DOHH2 (cell line): Measurements from ENCODE around the gene DACT3.
"Not testable (repeated sequence)": the region's sequence is repeated elsewhere in the genome, so short reads cannot be mapped to it uniquely, and the experiment has no call there.

Source experiments
- H3F3A ChIP-seq: fragments of 200-600 bp; sonication (generic), shearing (Covaris generic); 2 replicates; pipeline ENCODE4 v1.6.0; 2016; ENCODE audit warnings: antibody characterized with exemption, mild to moderate bottlenecking; ENCODE audit not compliant: control insufficient read depth, insufficient read depth
- H3K27ac ChIP-seq: fragments of 200-600 bp; sonication (generic); 2 replicates; pipeline ENCODE4 v1.5.1; 2014; ENCODE audit warnings: low read depth, mild to moderate bottlenecking, low read length, moderate library complexity
- H3K27me3 ChIP-seq: fragments of 200-600 bp; sonication (generic); 2 replicates; pipeline ENCODE4 v1.6.1; 2014; ENCODE audit warnings: mild to moderate bottlenecking, low read length, mixed read lengths; ENCODE audit not compliant: control insufficient read depth
- H3K36me3 ChIP-seq: fragments of 200-600 bp; sonication (generic); 2 replicates; pipeline ENCODE4 v1.6.1; 2014; ENCODE audit warnings: mild to moderate bottlenecking, low read length, moderate library complexity, mixed read lengths; ENCODE audit not compliant: control insufficient read depth
- H3K4me1 ChIP-seq: fragments of 200-600 bp; sonication (generic); 2 replicates; pipeline ENCODE4 v1.6.1; 2014; ENCODE audit warnings: mild to moderate bottlenecking, low read length, mixed read lengths; ENCODE audit not compliant: control insufficient read depth
- H3K4me2 ChIP-seq: fragments of 200-600 bp; sonication (generic); 2 replicates; pipeline ENCODE4 v1.6.0; 2014; ENCODE audit warnings: mild to moderate bottlenecking, low read length, moderate library complexity
- H3K4me3 ChIP-seq: fragments of 200-600 bp; sonication (generic); 2 replicates; pipeline ENCODE4 v1.5.1; 2014; ENCODE audit warnings: mild to moderate bottlenecking, low read length, mixed read lengths
- H3K79me2 ChIP-seq: fragments of 200-600 bp; sonication (generic); 2 replicates; pipeline ENCODE4 v1.6.1; 2014; ENCODE audit warnings: mild to moderate bottlenecking, low read length, mixed read lengths; ENCODE audit not compliant: control insufficient read depth
- H3K9me2 ChIP-seq: fragments of 200-600 bp; sonication (generic); replicated peaks from 2 replicates; pipeline ENCODE4 v1.6.1; 2014; ENCODE audit warnings: mild to moderate bottlenecking, low read length, mixed read lengths; ENCODE audit not compliant: control insufficient read depth
- H3K9me3 ChIP-seq: fragments of 200-600 bp; sonication (generic); 2 replicates; pipeline ENCODE4 v1.6.1; 2014; ENCODE audit warnings: antibody characterized with exemption, low read length, mixed read lengths; ENCODE audit not compliant: control insufficient read depth, insufficient read depth
- H4K20me1 ChIP-seq: fragments of 200-600 bp; sonication (generic); 2 replicates; pipeline ENCODE4 v1.6.0; 2014; ENCODE audit warnings: low read depth, mild to moderate bottlenecking, antibody characterized with exemption, low read length, moderate library complexity; ENCODE audit not compliant: control insufficient read depth, insufficient read depth
- EZH2phosphoT487 ChIP-seq: fragments of 200-600 bp; sonication (generic); IDR thresholded peaks from 2 replicates; pipeline ENCODE4 v1.6.1; 2017; ENCODE audit warnings: borderline replicate concordance, mild to moderate bottlenecking, antibody characterized with exemption, low read length, moderate library complexity, mixed read lengths
- TF ChIP-seq, protein P1 (sequence below): fragments of 200-600 bp; sonication (generic); IDR thresholded peaks from one replicate; pipeline ENCODE4 v1.5.1; 2014; ENCODE audit warnings: antibody characterized with exemption, mild to moderate bottlenecking, low read depth, low read length; ENCODE audit not compliant: poor library complexity, severe bottlenecking

DACT3 gene

DNA sequence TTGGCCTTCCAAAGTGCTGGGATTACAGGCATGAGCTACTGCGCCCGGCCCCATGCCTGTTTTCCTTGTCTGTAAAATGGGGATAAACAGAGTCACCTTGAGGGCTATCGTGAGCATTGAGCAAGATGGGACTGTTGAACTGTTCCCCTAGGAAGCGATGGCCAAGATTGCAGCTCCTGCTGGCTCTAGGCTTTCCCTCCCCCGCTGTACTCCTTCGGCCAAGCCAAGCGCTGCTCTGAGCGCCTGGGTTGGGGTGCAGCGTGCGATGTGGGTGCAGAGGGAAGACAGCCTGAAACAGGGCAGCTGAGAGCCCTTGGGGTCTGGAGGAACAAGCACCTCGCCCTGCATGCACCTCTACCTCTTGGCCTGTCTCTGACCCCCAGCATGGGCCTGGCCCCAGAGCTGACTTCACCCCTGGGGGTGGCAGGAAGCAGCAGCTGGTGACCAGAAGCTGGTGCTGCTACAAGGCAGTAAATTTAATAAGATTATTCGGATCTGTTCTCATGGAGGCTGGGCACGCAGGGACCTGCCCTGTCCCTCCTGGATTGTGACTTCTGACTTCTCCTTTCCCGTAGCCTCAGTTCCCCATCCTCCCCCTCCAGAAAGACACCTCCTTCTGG lies 30.3 kb downstream of the DACT3 start:
- no peaks in the 10 kb centered on the region for H3K9me2 ChIP-seq
- H3F3A ChIP-seq = no peaks in the 10 kb centered on the region
- H3K4me1 ChIP-seq = peaks cover 17% of the 10 kb centered on the region
- H3K79me2 ChIP-seq = no peaks in the 10 kb centered on the region
- no peak overlapping the region for H3K27ac ChIP-seq
- H3K4me2 ChIP-seq = no peak overlapping the region
- no peaks in the 10 kb centered on the region for H3K36me3 ChIP-seq
- peaks cover 8% of the 10 kb centered on the region for H4K20me1 ChIP-seq
- TF ChIP-seq EZH2phosphoT487 = no peak
- TF ChIP-seq, protein P1, sequence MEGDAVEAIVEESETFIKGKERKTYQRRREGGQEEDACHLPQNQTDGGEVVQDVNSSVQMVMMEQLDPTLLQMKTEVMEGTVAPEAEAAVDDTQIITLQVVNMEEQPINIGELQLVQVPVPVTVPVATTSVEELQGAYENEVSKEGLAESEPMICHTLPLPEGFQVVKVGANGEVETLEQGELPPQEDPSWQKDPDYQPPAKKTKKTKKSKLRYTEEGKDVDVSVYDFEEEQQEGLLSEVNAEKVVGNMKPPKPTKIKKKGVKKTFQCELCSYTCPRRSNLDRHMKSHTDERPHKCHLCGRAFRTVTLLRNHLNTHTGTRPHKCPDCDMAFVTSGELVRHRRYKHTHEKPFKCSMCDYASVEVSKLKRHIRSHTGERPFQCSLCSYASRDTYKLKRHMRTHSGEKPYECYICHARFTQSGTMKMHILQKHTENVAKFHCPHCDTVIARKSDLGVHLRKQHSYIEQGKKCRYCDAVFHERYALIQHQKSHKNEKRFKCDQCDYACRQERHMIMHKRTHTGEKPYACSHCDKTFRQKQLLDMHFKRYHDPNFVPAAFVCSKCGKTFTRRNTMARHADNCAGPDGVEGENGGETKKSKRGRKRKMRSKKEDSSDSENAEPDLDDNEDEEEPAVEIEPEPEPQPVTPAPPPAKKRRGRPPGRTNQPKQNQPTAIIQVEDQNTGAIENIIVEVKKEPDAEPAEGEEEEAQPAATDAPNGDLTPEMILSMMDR = no peak
- no peak overlapping the region for H3K4me3 ChIP-seq
- peaks cover 36% of the 10 kb centered on the region for H3K27me3 ChIP-seq
- H3K9me3 ChIP-seq = no peaks in the 10 kb centered on the region

DNA sequence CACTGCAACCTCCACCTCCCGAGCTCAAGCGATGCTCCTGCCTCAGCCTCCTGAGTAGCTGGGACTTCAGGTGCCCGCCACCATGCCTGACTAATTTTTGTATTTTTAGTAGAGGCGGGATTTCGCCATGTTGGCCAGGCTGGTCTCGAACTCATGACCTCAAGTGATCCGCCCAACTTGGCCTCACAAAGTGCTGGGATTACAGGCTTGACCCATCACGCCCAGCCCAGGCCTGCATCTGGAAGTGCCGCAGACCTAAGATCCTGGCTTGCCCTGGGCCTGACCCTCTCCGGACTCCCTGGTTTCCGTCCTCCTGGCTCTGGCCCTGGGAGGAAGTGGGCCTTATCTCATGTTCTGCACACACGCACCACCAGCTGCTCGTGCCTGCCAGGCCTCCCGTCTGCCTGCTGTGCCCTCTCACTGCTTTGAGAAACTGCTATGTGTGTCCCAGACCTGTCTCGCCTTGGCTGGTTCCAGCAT lies 31.4 kb downstream of the DACT3 start:
- Histone ChIP-seq H3K79me2 (no peaks in the 10 kb centered on the region), H3K9me2 (no peaks in the 10 kb centered on the region), H3K4me1 (peaks cover 22% of the 10 kb centered on the region), H3F3A (no peaks in the 10 kb centered on the region), H3K9me3 (no peaks in the 10 kb centered on the region), H3K4me3 (no peak overlapping the region), H3K36me3 (no peaks in the 10 kb centered on the region), H3K27me3 (peaks cover 29% of the 10 kb centered on the region), H4K20me1 (peaks cover 5% of the 10 kb centered on the region), H3K27ac (no peak overlapping the region), H3K4me2 (no peak overlapping the region)
- TF ChIP-seq, protein P1 = no peak
- TF ChIP-seq EZH2phosphoT487 = no peak

DNA sequence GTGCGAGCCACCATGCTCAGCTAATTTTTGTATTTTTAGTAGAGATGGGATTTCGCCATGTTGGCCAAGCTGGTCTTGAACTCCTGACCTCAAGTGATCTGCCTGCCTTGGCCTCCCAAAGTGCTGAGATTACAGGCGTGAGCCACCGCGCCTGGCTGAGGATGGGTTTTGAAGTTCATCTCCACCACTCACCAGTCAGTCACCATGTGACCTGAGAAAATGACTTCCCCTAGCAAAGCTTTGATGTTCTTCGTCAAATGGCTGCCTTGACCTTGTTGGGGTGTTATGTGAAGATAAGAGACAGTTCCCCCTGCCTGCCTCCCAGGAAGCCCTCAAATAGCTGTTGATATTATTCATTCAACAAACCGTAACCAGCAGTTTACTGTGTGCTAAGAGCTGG lies 32.0 kb downstream of the DACT3 start:
- Histone ChIP-seq H3K27me3 (peaks cover 25% of the 10 kb centered on the region), H3K4me1 (peaks cover 24% of the 10 kb centered on the region)
- H3K79me2 ChIP-seq, H3K4me3 ChIP-seq, H3F3A ChIP-seq, H3K4me2 ChIP-seq, H4K20me1 ChIP-seq, H3K9me2 ChIP-seq, H3K27ac ChIP-seq, H3K36me3 ChIP-seq, H3K9me3 ChIP-seq: not testable (repeated sequence)

DNA sequence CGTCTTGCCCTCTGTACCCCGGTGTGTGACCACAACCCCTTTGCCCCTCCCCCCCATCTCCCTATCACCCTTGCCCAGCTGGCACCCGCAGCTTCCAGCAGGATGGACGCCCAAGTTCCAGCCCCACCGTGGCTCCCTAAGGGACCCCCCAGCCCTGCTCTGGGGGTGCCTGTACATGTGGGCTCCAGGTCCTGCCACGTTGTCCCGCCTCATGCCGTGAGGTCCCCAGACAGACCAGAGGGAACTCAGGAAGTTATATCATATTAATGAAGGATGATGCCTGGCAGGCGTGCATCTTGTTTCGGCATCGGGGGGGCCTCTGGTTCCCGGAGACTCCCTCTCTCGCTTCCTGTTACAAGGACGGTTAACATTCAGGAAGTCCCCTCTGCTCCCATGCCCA lies 34.5 kb downstream of the DACT3 start:
- Histone ChIP-seq H3K9me3 (no peaks in the 10 kb centered on the region), H3K27ac (no peak overlapping the region), H3K79me2 (no peaks in the 10 kb centered on the region), H3F3A (no peaks in the 10 kb centered on the region), H3K27me3 (peaks cover 10% of the 10 kb centered on the region), H3K36me3 (no peaks in the 10 kb centered on the region), H3K4me3 (no peak overlapping the region), H3K4me1 (peaks cover 15% of the 10 kb centered on the region), H4K20me1 (no peaks in the 10 kb centered on the region), H3K9me2 (no peaks in the 10 kb centered on the region), H3K4me2 (no peak overlapping the region)
- TF ChIP-seq, protein P1 = no peak
- no peak for TF ChIP-seq EZH2phosphoT487
